ENCODE measurements around the gene CHST11. TPM values are rescaled to one million over a fixed set of nuclear protein-coding genes. Genes with fewer than 3 reads are reported as not detected.
A peak's percentile ranks its signal among the peaks of the same experiment; 100 is the strongest.

Gene CHST11
- total and polyA plus RNA-seq, 9 of the 15 experiments (the other 6 are each of a cell fraction or from before 2014, with no cell fraction given) = 2.3 to 38.7 (median 15.0) TPM

GRCh38 chr12:104671409-104672095 lies 214.8 kb downstream of the CHST11 start:
- Histone ChIP-seq H3K4me2 (ENCODE audit: insufficient read depth, low read length) (peak overlapping the region; percentile 30), H3K27me3 (ENCODE audit: control insufficient read depth in 2 of 2, insufficient read depth in 2 of 2, low read length in 2 of 2) (no peaks in the 10 kb centered on the region), H3K27ac (ENCODE audit: extremely low read depth, low read depth, low read length) (peak overlapping the region; percentile 44; the same call in 2 of the 3 replicates), H3K4me3 (no peak overlapping the region), H3K9me3 (replicated peaks; ENCODE audit: control insufficient read depth, insufficient read depth, low read depth, low read length) (no peaks in the 10 kb centered on the region), H3K9me1 (ENCODE audit: control insufficient read depth, insufficient read depth, low read length) (no peaks in the 10 kb centered on the region), H2AFZ (ENCODE audit: low read depth, low read length) (no peak overlapping the region), H3K4me1 (replicated peaks in 1 of 2; ENCODE audit: control insufficient read depth in 2 of 2, insufficient read depth in 2 of 2, low read length in 2 of 2) (peaks cover 30 to 41% of the 10 kb centered on the region in 2 experiments; a peak in 4 of 5 replicates), H3K36me3 (ENCODE audit: control insufficient read depth, insufficient read depth, low read length) (peaks cover 7% of the 10 kb centered on the region; the same call in 1 of the 3 replicates), H4K20me1 (replicated peaks; ENCODE audit: control insufficient read depth, insufficient read depth, low read length) (peaks cover 11% of the 10 kb centered on the region; the same call in 1 of the 2 replicates), H3K9ac (ENCODE audit: insufficient read depth in 1 of 2, low read depth in 2 of 2, low read length in 2 of 2) (peak overlapping the region; percentile 7 to 82; a peak in 3 of 4 replicates), H3K79me2 (ENCODE audit: control insufficient read depth, insufficient read depth, low read length) (peaks cover 43% of the 10 kb centered on the region)
- FAIRE-seq (peak; percentile 75), DNase-seq (ENCODE audit: extremely low read depth in 1 of 4, low spot score in 3 of 4) (peak; percentile 35 to 60 (median 40)), ATAC-seq (peak; percentile 71)
- in situ Hi-C loops (cut with MboI) (no loop called here), intact Hi-C loops (cut with micrococcal nuclease) (no loop called here)
- WGBS (ENCODE audit: insufficient coverage, low coverage, missing lambda C conversion rate) = 21% methylated on average over 12 of the region's 12 CpGs
- ChIA-PET POLR2A (interaction anchor here (0.6 to 1.1 kb wide), 7 partner anchors 14 to 212 kb away, joined by 3 to 4 read pairs (median 3); no protein-coding TSS in a partner anchor), CTCF (ENCODE audit: low intra/inter-chr PET ratio) (no interaction called here)
- no TSS peak for BruUV-seq (replicated peaks)
- no peak for TF ChIP-seq E2F4 (CRISPR knock-in tag; IDR thresholded peaks at IDR 0.05; ENCODE audit: low read depth)
- TF ChIP-seq E2F5 (CRISPR knock-in tag; IDR thresholded peaks at IDR 0.05) = no peak
- no peak for TF ChIP-seq HNRNPH1 (optimal IDR thresholded peaks at IDR 0.05; ENCODE audit: low read depth, low read length)
- TF ChIP-seq ZKSCAN3 (CRISPR knock-in tag; IDR thresholded peaks at IDR 0.05) = no peak
- no peak for TF ChIP-seq XRCC4 (IDR thresholded peaks at IDR 0.05; ENCODE audit: extremely low read depth, insufficient read depth, insufficient read length)
- TF ChIP-seq DMBX1 (CRISPR knock-in tag; IDR thresholded peaks at IDR 0.05; ENCODE audit: borderline replicate concordance) = no peak
- TF ChIP-seq SRSF7 (optimal IDR thresholded peaks at IDR 0.05; ENCODE audit: low read depth, low read length) = no peak
- TF ChIP-seq RB1 (IDR thresholded peaks at IDR 0.05; ENCODE audit: low read depth) = no peak
- TF ChIP-seq BACH1 (tag; IDR thresholded peaks at IDR 0.05) = peak; percentile 84; the same call in 1 of the 2 replicates
- no peak for TF ChIP-seq SREBF2 (CRISPR knock-in tag; IDR thresholded peaks at IDR 0.05)
- no peak for TF ChIP-seq ZNF280B (CRISPR knock-in tag; IDR thresholded peaks at IDR 0.05)
- TF ChIP-seq ZNF830 (CRISPR knock-in tag; IDR thresholded peaks at IDR 0.05) = no peak
- no peak for TF ChIP-seq ATF4 (CRISPR knock-in tag; IDR thresholded peaks at IDR 0.05)
- peak; percentile 70 for TF ChIP-seq ARID1B (IDR thresholded peaks at IDR 0.05)
- no peak for TF ChIP-seq ILK (tag; IDR thresholded peaks at IDR 0.05; ENCODE audit: borderline replicate concordance, low read depth)
- no peak for TF ChIP-seq USF2 (CRISPR knock-in tag; IDR thresholded peaks at IDR 0.05)
- TF ChIP-seq BRF1 (IDR thresholded peaks at IDR 0.05; ENCODE audit: borderline replicate concordance, extremely low read depth, insufficient read length) = no peak
